NK-92 (cell line): ENCODE results near the gene ORC3.
"Not testable (repeated sequence)": the region's sequence is repeated elsewhere in the genome, so short reads cannot be mapped to it uniquely, and the experiment has no call there.

Source experiments
- DNase-seq: peaks from one replicate; lab custom pipeline; 2025; ENCODE audit not compliant: unreplicated experiment; lab: John Stamatoyannopoulos, UW

ORC3 gene

DNA sequence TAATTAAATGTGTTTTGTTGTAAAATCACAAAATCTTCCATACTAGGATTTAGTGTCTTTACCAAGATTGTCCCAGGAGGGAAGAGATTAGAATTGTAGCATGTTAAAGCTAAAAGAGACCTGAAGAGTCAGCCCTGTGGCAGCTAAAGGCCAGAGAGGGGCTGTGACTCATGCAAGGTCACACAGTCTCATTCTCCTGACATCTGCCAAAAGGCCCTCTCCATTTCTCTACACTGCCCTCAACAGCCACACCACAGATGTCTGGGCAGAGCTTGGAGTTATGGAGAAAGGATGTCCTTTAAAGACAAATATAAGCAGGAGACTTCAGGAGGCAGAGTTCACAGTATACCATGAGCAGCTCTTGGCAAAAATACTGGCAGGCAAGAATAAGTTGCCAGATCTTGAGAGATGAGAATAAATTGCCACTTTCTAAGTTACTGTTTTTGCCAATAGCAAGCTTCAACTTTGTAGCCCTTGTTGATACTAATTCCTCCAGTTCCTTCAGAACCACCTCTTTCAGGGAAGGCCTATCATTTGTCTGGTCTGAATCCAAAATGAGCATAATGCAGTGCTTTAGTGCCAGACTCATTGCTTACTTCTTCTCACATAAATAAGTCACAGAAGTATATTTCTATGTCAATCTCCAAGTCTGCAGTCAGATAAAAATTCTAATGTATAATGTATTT lies 70.4 kb downstream of the ORC3 start:
- no peak for DNase-seq

DNA sequence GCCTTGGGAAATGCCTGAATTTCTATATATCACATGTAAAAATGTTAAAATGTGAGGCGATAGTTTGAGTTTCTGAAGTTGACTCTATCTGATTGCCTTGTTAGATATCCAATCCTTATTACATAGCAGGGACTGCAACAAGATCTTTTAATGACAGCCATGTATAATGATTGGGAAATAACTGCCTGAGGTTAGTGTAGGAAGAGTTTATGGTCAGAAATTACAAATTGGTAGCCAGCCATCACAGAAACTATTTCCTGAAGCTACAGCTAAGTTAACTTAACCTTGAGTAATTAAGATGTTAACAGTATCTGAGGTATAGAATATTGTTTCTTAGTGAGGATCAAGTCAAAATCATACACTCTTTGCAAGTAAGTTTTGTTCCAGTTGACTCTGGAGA lies 71.1 kb downstream of the ORC3 start:
- no peak for DNase-seq

DNA sequence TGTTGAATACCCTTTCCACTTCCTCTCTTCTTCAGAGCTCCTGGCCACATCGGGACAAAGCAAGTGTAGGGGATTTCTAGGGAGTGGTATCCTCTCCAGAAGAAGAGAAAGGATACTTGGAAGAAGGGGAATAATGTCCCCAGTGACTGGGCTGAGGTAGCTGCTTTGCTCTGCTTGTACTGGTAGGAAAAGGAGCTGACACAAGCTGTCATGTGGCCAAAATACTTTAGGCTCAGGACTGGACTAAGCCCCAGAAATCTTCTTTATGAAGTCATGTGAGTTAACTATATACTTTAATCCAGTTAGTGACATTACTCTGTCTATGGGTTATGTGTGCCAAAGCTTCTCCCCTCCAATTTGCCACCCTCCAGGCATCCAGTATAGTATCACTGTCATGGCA lies 71.6 kb downstream of the ORC3 start:
- DNase-seq, result no peak

DNA sequence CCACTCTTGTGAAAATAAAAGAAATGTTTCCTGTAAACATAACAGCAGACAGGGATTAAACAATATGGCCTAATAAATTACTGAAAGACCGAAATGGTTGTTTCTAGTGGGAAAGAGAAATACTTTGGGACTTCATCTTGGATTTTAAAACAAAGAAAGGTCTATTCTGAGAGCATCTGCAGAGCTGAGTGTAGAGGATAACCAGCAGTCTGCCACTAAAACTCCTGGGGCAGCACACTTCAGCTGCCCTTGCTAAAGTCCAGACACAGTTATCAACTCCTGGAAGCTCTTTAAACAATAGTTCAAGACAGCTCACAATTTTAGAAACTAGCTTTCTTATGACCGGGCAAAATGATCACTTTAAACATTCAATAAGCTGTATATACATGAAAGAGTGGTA lies 73.5 kb downstream of the ORC3 start:
- no peak for DNase-seq

DNA sequence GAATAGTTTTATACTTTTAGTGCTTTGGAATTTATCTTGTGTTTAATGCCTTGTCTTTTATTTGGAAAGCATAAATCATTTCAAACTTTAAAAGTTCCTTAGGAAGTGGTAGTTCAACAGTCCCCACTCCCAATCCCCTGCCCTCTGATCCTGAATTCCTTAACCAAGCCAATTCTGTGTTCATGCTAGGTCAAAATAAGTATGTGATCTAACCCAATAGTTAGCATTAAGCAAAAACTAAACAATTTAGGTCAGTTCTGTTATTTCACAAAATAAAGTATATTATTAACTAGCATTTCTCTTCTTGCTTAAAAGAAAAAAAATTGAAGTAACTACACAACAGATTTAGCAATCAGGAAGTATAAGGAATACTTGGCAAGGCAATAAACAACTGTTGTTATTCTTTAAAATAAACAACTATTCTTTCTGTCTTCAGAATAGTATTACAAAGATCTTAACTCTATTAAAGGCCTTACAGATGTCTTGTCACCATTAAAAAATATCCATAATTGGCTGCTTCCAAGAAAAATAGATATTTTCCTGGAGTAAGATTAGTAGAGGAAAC lies 75.1 kb downstream of the ORC3 start:
- DNase-seq, result no peak

DNA sequence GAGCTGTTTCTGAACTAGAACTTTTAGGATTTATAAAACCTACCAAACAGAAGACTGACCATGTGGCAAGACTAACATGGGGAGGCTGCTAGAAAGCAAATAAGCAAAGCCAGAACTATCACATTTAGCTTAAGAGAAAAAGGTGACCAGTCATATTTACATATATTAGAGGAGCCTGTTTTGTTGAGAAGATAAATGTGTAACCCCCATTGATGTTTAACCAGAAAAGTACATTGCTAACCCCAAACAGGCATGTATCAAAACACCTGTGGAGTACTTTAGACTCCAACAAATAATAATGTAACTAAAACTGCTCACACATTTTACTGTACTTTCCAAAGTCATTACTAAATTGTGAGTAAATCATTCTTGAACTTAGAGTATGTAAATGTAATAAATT lies 77.1 kb downstream of the ORC3 start:
- DNase-seq, result no peak

DNA sequence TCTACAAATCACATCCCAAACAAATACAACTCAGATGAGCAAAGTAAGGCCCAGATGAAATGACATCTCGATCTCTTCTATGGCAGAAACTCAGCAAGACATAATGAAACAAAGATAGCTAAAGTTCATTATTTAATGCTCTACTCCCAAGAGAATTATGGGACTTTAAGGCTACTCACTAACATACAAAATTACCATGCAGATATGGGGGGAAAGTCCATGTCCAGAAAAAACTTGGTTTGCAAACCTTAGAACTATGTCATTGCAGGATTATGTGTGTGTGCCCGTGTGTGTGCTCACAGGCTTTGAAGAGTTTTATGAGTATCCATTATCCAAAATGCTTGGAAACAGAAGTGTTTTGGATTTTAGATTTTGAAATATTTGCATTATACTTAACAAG lies 78.1 kb downstream of the ORC3 start:
- no peak for DNase-seq

DNA sequence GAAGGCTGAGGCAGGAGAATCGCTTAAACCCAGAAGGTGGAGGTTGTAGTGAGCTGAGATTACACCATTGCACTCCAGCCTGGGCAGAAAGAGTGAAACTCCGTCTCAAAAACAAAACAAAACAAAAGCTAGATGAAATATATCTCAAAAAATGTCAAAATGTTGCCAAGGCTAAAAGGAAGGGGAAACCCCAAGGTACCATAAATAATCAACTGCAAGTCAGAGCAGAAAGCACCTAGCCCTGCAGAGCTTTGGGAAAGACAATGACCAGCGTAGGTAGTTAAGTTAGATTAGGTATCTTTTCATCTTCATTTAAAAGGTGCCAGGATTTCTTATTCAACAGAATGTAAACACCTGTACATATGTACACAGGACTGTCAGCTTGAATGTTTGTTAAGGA lies 79.1 kb downstream of the ORC3 start:
- no peak for DNase-seq

DNA sequence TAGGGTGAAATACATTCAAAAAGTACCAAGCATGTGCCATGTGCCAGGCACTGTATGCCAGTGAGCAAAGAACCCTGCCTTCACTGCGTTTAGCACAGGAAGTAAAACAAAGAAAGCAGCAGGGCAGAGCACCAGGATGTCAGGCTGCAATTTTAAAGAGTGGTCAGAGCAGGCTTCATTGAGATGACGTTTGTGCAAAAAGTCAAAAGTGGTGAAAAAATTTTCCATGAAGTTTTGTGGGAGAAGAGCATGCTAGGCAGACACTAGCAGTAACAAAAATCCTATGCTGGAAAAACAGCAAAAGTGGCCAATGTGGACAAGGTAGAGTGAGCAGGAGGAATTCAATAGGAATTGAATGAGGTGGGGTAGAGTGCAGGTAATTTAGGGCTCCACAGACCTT lies 80.8 kb downstream of the ORC3 start:
- DNase-seq, result no peak

DNA sequence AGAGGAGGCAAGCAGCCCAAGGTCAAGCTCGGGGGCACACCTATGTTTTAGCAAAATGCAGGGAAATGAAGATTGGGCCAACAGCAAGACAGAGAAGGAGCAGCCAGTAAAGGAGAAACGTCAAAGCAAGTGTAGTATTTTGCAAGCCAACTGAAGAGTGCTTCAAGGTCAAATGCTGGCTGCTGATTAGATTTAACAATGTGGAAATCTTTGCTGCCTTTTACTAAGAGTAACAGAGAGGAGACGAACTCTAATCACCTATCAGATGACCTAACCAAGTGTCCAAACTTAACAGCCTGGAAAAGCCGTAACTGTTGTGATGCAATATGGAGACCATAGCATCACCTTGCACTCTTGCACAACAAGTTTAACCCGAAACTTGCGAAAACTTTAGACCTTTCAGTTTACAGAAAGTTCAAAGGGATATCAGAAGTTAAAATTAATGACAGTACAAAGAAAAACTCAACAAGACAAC lies 81.7 kb downstream of the ORC3 start:
- DNase-seq, result no peak

DNA sequence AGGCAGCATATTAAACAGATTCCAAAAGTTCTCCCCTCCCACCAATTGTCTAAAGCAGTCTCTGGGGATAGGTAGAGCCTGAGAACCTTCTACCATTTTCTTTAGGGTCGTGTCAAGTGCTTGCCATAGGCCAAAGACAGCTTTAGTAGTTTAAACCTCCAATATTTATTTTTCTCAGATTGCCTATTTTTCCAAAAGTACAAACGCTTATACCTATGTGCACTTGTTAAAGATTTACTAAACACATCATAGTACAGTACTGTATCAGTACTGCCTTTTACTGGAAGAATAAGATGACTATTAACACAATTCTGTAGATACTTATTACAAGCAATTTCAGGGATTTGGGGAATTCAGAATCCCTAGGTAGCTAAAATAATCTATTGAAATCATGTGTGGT lies 82.7 kb downstream of the ORC3 start:
- DNase-seq, result no peak

DNA sequence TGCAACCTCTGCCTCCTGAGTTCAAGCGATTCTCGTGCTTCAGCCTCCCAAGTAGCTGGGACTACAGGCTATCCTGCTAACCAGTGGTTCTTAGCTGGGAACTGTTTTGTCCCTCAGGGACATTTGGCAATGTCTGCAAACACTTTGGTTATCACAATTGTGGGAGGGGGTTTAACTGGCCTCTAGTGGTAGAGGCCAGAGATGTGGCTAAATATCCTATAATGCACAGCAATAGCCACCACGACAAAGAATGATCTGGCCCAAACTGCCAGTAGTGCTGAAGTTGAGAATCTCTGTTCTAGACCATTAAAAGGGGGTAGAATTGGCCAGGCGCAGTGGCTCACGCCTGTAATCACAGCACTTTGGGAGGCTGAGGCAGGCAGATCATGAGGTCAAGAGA lies 83.3 kb downstream of the ORC3 start:
- DNase-seq, result no peak

DNA sequence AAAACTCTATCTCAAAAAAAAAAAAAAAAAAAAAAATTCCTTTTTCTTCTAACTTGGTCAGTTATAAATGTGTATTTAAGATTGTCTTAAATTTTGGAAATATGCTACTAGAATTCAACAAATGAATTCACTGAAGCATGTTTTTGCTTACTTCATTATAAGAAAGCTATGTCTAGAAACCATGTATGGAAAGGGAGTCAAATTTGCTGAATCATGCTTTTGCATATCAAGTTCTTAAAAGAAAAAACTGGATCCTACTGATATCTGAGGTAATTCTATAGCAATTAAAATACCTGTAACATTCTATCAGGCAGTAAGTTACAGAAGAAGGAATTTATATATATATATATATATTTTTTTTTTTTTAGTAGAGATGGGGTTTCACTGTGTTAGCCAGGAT lies 84.4 kb downstream of the ORC3 start:
- DNase-seq, result no peak

DNA sequence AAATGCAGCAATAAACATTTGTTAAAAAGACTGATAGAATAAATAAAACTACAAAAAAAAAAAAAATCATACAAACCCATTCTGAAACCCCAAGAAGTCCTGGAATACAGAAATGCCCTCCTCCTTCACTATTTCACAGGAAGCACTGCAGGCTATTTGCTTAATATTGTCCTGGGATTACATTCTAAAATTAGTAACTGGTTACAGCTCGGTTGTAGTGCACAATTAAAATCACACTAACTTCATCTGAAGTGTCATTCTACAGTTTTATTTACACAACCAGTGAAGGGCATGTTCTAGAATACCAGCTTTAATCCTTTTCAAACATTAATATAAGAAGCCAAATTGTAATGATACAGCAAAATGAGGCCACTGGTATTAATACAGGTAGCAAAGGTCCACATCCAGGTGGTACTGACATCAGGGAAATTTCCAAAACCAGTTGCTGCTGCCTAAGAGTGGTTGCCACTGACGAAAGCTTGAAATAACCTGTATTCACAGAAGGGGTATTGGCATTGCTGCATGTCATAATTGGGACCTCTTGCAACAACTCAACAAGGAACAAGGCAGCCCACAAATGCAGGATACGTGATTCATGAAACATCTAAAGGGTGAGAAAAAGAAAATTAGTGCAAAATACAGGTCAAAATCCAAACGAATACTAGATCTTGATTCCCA lies 85.2 kb downstream of the ORC3 start:
- DNase-seq, result no peak

DNA sequence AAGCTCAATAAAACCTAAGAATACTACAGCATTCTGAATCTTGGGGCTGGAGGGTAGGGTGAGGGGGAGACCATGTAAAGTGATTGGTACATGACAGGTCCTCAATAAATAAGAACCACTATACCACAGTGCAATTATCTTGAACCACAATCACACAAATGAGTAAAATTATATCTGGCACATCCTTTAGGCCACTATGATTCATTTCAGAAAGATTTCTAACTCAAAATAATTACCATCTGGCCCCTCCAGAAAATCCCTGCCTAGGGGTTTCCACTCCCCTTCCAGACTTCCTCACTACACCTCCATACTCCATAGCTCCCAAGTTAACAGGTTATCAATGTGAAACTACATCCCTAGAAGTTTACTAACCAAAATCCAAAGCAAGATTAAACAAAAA lies 92.4 kb downstream of the ORC3 start:
- DNase-seq, result no peak

DNA sequence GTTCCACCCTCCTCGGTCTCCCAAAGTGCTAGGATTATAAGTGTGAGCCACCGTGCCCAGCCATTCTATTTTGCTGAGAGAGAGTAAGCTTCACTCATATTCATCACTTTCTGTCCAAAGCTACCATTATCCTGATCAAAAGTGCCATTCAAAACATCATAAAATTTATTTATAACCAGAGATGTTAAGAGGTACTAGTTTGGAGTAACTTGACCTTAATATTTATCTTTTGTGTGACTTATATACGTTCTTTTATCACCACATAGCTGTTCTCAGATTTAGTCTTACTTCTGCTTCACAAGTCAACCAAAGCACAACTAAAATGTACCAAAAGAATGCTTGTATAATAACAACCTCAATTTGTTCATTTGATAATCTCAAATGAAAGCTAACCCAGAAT lies 94.0 kb downstream of the ORC3 start:
- DNase-seq, result no peak

DNA sequence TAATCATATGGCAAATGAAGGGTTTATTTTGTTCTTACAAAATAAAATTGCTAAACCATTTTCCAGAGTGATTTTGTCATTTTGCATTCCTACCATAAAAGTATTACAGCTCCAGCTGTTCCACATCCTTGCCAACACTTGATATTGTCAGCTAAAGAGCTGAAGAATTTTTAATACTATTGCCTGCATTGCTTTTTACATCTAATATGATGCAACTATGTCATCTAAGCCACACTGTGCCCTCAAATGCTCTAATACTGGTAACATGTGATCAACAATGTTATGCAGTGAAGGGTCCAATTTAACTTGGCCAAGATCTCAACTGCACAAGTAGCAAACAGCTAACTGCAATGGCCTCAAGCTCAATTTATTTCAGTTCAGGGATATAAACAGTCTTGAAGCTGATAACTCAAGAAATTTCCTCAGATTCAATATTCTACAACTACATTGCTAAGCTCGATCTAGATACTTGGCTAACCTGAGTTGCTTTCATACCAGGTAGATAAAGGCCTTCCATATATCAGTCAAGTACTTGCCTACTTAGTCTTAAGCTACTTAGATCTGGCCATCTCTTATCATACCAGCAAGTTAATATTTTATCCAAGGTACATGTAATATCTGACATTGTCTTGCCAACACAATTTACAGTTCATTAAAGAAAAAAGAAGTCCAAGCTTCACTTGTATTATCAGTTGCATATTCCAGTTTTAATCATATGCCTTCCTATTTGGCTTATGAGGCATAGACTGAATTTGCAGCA lies 95.1 kb downstream of the ORC3 start:
- DNase-seq, result no peak

DNA sequence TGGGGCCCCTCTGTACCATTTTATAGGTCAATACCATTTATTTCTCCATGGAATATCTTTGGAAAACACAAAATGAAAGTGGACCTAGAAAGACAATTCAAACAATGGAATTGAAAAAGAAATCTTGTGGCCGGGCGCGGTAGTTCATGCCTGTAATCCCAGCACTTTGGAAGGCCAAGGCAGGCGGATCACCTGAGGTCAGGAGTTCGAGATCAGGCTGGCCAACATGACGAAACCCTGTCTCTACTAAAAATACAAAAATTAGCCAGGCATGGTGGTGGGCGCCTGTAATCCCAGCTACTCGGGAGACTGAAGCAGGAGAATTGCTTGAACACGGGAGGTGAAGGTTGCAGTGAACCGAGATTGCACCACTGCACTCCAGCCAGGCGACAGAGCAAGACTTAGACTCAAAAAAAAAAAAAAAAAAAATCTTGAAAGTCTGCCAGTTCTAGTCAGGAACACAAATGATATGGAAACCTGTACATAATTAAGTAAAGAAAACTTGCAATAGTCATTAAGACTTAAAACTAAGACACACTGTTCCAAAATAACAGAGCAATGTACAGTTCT lies 96.8 kb downstream of the ORC3 start:
- not testable (repeated sequence) for DNase-seq

DNA sequence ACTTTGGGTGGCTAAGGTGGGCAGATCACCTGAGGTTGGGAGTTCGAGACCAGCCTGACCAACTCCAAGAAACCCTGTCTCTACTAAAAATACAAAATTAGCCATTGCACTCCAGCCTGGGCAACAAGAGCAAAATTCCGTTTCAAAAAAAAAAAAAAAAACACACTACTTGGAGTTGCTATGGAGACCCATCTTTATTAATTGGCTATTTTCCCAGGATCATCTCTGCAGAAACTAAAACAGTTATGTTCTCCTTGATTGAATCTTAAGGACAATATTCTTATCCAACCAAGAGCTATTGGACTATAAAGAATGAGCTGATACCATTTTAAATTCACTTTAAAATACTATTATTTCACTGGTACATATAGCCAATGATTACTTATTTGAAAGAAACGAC lies 97.4 kb downstream of the ORC3 start:
- DNase-seq, result no peak

DNA sequence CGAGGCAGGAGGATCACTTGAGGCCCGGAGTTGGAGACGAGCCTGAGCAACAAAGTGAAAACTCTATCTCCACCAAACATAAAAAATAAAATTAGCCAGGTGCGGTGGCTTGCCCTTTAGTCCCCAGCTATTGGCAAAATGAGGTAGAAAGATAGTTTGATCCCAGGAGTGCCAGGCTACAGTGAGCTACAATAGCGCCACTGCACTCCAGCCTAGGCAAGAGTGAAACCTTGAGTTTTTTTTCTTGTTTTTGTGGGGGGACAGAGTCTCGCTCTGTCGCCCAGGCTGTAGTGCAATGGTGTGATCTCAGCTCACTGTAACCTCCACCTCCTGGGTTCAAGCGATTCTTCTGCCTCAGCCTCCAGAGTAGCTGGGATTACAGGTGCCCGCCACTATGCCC lies 98.0 kb downstream of the ORC3 start:
- not testable (repeated sequence) for DNase-seq

DNA sequence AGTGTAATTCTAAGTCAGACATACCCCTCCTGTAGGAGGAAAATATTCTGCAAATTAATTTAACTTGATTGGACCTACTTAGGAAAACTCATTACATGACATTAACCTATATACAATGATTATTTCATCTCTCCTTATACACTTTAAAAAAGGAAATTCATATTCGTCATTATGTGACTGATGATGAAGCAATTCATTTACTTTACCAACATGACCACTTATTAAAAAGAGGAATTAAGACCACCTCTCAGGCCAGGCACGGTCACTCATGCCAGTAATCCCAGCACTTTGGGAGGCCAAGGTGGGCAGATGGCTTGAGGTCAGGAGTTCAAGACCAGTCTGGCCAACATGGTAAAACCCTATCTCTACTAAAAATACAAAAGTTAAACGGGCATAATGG lies 100.5 kb downstream of the ORC3 start:
- DNase-seq, result no peak

DNA sequence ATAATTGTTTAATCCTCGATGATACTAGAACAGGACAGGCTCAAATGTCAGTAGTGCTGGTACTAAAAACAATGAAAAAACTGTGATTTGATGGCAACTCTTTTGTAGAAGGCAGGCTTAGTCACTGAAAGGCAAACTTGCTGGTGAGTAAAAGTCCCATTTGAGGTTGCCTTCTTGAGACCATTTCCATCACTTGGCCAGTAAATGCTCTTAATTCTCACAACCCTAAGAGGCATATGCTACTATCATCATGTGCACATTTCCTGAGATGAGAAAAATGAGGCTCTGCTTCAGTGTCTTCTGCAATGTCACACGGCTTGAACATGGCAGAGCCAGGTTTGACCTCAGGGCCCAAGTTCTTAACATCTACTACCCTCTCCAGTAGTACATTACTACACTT lies 102.2 kb downstream of the ORC3 start:
- DNase-seq, result no peak
